ENCODE data around the gene HOGA1.

- no peak for TF ChIP-seq POLR2A (IDR thresholded peaks at IDR 0.05; ENCODE audit: low read depth, low read length)
- no peak for TF ChIP-seq POLR2AphosphoS5 (IDR thresholded peaks at IDR 0.05; ENCODE audit: low read depth, low read length)
- TF ChIP-seq POU2F2 (IDR thresholded peaks at IDR 0.05; ENCODE audit: low read depth, low read length): no peak
- TF ChIP-seq TAF1 (IDR thresholded peaks at IDR 0.05; ENCODE audit: low read depth, low read length): no peak
These were observed 3.0 kb downstream of the HOGA1 start for GRCh38 chr10:97587183-97587582.

All from GM12891 (cell line).